Stimulated activated CD8-positive, alpha-beta memory T cell treated with anti-CD3 and anti-CD28 coated beads, Interleukin-2, amount 100 ng/mL, for 1 hour (primary cell): ENCODE measurements around the gene ZRANB1.

Source experiments
- DNase-seq, 2 donors: peaks; one replicate each; pipeline ENCODE4 v3.0.0-alpha.2; 2020; ENCODE audit warnings: low read depth in 2 of 2

Gene ZRANB1

GRCh38 chr10:125018576-125019143 lies 76.7 kb downstream of the ZRANB1 start:
- no peak for DNase-seq

GRCh38 chr10:125020386-125020785 lies 78.5 kb downstream of the ZRANB1 start:
- no peak for DNase-seq

DNA sequence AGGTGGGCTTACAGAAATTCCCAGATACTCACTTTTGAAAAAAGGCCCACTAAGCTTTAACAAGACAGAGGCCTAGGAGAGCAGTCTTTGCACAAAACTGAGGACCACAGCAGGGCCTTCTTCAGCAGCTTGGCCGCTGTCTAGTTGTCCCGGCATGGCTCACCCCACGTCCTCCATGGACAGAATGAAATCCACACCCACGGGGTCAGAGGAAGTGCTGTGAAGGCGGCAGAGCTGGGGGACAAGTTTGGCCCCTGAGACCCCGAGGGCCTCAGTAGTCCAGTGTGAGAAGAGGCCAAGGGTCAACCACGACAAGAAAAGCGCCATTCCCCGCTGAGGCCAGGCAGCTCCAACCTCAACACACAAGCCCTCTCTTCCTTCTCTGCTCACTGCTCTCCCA lies 78.9 kb downstream of the ZRANB1 start:
- no peak for DNase-seq

DNA sequence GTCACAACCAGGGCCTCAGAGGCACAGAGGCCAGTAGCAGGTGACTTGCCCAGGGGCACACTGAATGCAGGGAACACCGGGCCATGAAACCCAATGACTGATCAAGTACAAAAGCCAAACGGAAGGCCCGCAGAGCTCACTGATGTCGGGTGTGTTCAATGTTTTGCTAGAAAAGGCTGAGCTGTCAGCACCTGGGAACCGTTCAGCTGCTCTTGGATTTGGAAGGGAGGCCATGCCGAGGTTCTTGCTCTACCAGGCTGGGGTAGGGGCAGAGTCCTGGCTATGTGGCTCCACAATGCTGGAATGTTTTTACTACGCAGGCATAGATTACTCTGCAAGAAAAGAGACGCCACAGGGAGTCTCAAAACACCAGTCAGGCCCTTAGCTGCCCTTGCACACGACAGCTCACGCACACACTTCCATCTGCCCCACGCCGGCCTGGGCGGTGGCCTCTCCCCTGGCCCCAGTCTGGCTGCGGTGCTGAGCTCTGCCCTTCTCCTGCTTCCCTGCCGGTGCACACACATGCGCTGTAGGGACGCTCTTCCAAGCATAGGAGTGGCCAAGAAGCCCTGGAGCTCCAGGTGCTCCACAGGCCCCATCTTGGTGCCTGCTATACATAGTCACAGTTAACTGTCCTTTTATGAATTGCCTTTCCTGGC lies 79.9 kb downstream of the ZRANB1 start:
- DNase-seq = no peak

DNA sequence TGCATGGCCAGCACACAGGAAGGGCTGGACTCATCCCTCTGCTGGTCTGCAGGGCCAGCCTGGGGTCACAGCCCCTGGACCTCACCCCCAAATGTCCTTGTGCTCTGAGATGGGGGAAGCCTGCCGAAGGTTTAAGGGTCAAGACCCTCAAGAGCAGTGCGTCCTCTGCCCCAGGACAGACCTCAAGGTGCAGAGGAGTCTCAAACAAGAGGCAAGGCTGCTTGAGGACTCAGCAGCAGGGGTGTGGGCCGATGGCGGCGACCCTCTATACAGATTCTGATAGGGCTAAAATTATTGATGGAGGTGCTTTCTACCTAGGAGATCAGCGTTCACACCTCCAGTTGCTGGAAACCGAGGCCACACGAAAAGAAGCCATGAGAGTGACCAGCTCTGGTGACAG lies 80.7 kb downstream of the ZRANB1 start:
- no peak for DNase-seq

- DNase-seq = no peak
Measured at GRCh38 chr10:125023255-125023654, 81.3 kb downstream of the ZRANB1 start.

DNA sequence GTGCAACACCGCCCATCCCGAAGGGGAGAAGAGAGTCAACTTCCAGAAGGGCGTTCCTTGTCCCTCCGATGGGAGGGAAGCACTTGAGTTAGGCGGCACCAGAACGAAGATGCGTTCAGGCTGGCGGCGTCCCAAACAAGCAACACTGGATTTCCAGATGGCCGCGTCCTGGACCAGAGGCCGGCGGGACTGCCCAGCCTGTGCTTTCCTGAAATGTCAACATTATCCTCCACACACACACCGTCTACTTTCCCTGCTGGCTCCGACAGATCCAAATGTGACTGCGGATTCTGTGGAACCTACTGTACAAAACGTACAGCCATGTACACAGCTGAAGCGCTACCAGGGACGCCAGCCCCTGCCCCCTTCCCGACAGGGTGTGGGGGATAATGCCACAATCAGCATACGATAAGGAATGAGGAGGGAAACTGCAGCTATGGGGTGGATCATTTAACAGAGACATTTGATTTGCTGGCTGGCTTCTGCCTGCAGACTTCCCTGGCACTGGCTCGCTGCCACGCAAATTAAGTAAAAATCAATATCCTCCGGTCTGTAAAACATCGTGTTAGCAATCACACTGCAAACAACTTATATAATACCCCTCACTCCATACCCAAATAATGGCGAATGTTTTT lies 82.1 kb downstream of the ZRANB1 start:
- no peak for DNase-seq

DNA sequence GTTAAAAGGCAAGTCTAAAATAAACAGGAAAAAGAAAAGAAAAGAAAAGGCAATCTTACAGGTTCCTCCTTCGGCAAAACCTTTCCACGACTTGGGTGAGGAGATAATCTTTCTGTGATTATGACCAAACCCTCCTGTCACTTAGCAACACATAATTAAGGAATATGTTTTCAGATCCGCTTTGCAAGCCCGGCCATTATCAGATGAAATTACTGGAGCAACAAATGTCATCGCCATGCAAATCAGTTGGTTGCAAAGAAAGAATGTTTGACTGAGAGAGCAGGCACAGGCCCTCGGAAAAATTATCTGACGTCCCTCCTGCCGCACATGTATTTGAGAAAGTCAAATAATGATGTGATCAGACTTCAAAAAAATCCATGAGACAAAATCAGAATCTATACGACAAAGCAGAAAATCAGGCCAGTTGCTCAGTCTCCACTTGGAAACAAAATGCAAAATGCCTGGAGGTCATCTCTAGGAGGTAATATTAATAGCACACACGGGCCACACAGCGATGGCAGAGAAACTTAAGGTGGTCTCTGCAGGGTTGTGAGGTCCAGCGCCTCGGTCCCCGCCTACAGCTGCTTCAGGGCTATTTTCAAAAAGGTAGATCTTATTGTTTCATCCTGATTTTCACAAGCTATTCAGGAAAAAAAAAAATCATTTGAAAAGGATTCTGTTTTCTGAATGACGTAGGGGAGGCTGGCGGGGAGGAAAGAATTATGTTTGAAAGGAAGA lies 82.7 kb downstream of the ZRANB1 start:
- DNase-seq = no peak

GRCh38 chr10:125025341-125025740 lies 83.4 kb downstream of the ZRANB1 start:
- no peak for DNase-seq

DNA sequence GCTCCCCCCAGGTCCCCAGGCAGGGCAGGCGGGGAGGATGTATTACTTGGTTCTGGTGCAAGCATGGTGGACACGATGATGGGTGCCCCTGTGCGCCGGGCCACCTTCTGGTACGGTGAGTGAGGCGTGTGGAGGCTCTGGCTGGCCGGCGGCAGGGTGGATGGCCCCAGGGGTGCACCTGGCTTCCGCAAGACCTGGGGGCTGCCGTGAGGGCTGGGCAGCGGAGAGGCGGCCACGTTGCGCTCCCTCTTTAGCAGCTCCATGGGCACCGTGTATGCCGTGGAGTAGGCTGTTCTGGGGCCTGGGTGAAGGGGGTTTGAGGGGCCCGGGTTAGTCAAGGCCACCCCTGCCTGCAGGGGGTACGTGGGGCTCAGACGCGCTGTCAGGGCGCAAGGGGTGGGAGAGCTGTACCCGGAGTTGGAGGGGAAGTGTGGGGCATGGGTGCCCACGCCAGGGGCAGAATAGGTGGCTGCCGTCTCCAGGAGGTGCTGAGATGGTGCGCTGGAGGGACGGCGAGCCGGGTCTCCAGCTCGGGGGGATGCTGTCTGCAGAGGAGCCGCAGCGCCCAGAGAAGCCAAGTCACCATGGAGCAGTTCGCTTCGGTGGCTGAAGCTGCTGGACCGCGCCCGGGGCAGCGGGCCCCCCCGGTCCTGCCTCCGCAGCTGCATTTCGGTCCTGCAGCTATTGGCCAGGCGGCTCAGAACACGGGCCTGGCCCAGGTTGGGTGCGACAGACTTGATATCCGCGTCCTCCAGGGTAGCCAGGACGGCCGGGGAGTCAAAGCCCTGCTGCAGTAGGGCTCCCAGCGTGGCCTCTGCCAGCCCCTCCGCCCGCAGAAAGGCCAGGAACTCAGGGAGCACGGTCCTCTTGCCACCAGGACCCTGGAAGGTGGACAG lies 84.4 kb downstream of the ZRANB1 start:
- DNase-seq = no peak

DNA sequence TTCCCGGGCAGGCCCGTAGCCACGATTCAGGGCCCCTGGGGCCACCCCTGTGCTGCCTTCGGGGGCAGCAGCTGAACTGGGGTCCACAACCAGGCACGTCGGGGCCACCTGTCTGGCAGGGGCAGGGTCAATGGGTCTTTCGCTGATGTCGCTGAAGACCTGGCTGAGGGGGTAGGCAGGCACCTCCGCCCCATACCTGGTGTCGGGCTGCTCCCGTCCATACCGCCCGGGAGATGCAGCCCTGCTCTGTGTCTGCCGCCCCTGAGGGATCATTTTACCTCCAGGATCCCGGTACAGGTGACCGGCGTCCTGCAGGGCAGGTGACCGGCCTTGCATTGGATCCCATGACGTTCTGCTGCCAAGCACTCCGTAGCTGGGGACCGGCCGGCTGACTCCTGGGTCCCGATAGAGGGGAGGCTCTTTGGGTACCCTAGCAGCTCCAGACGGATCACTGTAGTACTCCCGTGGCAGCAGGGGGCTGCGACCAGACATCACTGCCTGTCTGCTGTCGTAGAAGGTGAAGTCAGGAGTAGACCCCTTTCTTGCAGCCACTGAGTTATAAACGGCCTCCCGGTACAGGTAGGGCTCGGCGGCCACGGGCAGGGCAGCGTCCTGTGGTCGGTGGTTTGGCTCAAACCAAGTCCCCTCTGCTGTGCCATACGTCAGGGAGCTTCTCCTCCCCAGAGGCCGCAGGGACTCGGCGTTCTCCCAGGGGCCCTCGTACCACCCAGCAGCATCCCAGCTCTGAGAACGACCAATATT lies 85.2 kb downstream of the ZRANB1 start:
- DNase-seq = no peak

DNA sequence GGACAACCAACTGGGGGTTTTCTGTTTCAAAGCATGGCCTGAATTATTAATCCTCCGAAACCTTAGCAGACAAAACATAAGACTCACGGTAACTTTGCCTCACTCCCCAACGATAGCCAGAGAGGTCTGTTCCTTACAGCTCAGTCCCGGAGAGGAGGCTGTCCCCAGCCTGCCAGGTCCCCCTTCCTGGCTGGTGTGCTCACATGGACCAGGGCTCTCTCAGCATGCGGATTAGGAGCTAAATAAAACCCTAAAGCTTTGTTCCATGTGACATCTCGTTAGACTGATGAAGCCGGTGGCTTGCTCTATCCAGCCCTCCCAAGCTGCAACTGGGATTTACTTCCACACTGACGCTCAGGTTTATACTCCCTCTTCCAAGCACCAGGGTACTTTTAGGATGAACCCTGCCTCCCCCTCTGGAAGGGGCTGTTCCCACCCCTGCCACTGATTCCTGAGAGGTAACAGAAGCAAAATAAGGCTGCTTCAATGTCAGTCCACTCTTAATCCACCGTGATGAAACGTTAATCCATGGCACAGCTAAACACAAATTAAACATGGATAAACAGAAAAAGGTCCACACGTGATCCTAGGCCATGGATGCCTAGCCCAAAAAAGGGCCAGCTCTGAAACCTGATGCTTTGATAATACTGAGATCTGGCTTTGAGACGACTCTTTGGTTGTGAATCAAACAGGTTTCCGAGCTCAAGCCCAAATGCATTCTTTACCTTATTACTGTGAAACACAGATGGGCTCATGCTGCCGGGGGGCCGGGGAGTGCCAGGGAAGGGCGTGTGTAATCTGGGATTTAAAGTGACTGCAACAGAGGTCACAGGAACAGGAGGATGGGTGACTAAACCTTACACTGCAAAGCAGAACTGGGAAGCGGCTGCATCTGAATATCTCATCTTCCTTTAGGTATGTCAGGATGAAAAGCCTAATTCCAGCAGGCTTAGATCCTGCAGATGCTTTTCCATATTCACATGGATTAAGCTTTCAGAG lies 86.2 kb downstream of the ZRANB1 start:
- DNase-seq = no peak

GRCh38 chr10:125029584-125030242 lies 87.8 kb downstream of the ZRANB1 start:
- DNase-seq = no peak

DNA sequence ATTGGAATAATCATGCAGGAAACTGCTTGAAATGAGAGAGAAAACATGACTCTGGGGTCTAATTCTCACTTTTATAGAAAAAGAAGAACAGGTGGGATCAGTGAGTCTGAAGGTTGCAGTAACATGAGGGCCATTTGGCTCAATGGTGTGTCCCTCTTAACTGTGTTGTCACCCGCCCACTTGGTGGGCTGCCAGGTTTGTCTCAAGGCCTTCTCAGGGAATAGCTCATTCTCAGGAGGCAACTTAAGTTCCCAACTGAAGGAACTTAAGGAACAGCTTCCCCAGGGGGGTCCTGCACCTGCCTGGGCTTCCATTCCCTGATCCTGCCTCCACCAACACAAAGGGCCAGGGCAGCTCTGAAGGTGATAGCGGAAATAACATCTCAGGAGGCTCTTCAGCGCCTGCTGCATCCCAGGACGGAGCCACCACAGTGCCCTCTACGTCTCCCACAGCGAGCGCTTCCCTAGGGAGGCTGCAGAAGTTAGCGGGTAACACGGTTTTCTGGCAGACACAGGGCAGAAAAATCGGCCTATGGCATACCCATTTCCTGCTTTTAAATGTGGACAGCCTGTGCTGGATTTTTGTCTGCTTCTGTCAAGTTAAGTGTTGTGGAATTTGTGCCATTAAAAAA lies 88.8 kb downstream of the ZRANB1 start:
- no peak for DNase-seq

GRCh38 chr10:125032474-125033020 lies 90.6 kb downstream of the ZRANB1 start:
- DNase-seq = no peak

DNA sequence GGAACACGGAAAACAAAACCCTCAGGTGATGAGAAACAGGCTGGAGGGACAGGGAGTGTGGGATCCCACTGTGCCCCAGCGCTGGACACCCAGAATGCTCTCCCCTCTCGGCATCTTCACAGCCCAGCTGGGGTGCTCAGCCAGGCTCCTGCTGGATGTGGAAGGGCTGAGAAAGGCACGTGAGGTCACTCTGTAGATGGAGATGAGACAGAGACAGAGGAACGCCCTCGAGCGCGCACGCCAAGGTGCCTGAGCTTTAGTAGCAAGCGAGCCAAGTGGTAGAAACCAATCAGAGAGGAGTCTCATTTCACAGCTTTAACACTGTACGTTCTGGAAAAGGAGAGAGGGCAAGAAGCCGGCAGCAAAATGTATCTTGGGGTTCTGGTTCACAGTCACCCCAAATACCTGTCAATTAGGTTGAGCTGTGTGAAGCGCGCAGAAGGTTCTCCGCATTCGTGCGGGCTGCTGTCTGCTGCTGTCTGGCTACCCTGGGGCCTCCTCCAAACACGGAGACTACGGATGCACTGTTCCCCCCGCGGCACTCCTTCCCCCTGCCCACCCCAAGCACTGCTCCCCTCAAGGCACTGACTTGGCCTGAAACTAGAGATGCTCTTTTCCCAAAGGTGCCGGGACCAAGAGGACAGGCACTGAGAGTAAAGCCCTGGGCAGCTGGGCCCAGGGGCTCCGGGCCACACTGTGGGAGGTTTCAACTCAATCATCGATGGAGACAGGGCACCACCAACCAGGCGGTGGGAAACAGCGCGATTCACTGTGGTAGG lies 91.4 kb downstream of the ZRANB1 start:
- no peak for DNase-seq

GRCh38 chr10:125034675-125035074 lies 92.8 kb downstream of the ZRANB1 start:
- DNase-seq = no peak

DNA sequence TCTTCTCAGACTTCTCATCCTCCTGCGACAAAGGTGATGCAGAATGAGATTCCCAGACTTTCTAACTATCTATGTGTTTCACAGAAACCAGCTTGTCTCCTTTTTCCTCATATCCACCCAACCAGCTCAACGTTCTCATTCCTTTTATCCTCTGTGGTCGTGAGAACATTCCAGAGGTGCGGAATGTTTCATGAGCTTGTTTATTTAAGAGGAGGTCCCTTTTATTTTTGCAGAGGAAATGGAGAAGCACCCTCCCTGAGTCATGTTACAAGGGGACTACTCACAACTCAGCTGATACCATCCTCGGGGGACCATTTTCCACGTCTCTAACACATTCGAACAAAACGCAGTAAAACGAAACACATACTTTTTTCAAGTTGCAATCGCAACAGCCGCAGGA lies 93.2 kb downstream of the ZRANB1 start:
- no peak for DNase-seq
